CD4-positive, alpha-beta T cell treated with Interleukin-10 for 1 hour (primary cell): ENCODE data around the gene FGF3.

Source experiments
- DNase-seq: peaks from one replicate; pipeline ENCODE4 v3.0.0-alpha.2; 2020

FGF3 gene

GRCh38 chr11:69822676-69823494 is 3.7 kb upstream of the FGF3 start:
- no peak for DNase-seq

DNA sequence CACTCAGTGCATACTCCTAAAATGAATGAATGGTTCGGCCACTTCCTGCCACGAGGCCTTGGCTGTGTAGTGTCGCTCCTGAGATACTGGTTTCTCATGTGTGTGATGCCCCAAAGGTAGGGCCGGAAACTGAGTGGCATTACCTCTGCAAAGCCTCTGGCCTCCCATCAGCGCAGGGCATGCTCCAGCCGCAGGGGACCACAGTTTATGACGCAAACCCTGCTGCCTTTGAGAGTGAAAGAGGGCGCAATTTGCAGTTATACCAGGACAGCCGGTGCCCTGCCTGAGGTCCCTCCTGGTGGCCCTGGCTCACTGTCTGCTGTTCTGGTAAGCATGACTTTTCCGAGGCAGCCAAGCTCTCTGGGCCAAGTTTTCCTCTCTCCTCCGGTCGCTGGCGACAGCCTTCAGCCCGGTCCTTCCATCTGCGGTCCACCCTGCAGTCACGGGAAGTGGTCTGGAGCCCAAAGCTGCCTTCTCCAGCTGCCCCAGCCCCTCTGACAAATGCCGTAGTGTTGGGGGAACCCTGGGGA is 2.4 kb upstream of the FGF3 start:
- DNase-seq, result no peak

DNA sequence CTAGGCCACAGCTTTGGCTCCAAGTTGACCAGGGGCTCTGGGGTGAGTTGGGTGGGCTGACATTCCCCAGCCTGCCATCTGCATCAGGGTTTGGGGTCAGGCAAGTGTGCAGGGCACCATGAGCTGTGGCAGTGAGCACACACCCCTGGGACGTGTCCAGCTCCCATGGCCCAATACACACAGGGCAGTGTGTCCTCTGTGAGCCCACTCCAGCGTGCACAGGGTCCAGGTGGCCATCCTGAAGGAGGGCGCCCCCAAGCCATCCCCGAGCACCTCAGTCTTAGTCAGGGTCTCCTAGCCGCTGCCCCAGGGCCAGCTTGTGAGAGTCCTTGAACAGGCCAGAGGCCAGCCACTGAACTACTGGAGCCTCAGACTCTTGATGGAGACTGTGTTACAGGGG is 1.2 kb upstream of the FGF3 start:
- DNase-seq, result no peak

DNA sequence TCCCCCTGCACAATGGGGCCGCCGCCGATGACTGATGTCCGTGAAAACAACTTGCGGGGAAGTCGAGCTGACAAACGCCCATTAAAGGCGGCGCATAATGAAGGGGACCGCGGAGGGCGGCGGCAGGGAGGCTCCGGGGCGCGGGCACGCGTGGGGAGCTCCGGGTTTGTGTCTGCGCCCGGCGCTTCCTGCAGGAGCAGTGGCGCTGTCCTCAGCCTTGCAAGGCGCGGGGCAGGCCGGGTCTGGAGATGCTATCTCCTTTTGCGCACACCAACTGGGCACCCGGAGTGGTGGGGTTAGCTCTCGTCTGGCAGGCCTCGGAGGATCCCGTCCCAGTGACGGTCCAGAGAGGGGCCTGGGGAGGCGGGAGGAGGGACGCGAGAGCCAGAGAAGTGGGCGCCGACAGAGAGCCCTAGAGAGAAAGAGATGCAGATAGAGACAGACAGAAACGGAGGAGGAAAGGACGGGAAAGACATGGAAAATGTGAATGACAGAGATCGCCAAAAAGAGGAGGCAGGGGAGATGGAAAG is 390 bp upstream of the FGF3 start:
- DNase-seq, result no peak

DNA sequence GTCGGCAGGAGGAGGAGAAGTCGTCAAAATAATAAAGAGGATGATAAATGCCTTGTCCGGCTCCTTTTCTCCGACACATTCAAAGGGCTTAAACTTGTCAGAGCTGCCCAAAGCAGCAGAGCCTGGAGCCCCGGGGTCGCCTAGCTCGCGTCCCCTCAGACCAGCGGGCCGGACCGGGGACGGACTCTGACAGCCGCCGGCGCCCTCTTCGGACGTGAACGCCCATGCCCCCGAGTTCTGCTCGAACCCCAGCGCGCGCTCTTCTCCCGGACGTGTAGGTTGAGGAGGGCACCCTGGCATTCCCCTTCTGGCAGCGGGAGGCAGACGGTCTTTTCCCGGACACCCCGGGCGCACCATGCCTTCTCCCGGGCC is 999 bp downstream of the FGF3 start:
- no peak for DNase-seq

DNA sequence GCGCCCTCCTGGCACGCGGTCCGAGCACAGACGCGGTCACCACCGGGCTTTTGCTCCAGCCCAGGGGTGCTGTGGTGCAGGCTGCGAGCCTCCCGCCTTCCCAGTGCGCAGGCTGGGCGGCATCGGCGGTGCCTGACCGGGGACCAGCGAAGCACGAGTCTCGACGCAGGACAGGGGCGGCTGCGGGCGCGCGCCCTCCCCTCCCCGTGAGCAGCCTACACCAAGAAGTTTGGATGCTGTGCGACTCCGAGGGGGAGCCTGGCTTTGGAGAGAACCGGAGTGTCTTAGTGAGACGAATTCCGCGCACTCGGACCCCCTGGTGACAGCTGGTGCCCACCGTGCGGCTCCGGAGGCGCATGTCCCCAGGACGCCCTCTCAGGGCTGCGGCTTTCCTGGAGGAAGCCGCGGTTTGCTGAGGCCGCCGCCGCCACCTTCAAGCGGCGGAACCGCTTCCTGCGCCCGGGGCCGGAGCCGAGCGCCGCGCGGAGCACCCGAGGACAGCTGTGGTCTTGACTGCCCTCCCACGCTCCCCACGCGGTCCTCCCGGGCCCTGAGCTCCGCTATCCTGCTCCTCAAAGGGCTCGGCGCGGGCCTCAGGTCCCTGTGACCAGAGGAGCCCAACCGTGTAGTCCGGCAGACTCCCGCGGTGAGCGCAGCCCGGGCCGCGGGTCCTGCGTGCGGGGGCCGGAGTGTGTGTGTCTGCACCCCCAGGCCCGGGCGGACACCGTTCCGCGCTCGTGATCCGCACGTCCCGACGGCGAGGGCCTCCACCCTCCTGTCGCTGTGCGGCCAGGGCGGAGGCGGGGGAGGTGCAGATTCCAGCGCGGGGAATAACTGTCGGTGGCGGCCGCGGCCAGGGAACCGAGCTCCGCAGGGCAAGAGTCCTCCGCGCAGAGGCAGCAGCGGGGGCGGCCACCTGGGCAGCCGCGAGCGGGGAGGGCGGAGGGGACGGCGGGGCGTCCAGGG is 1.7 kb downstream of the FGF3 start:
- DNase-seq, result no peak

DNA sequence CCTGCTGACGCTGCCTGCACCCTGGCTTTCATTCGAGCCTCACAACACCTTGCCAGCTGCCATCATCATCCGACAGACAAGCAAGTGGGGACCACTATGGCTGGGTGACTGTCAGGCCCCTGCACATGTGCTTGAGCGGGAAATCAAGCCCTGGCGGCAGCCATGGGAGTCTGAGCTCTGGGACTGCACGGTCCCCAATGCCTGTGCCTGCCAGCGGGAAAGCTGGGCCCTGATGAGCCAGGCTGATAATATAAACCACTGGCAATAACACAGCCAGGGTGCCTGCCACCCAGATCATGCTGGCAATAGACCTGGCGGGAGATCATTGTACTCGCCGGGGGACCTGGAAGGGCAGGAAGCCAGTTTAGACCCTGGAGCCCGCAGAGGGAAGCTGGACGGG is 2.5 kb downstream of the FGF3 start:
- no peak for DNase-seq

- no peak for DNase-seq
Measured at GRCh38 chr11:69815973-69816372, 3.2 kb downstream of the FGF3 start.

GRCh38 chr11:69814902-69815301 is 4.3 kb downstream of the FGF3 start:
- DNase-seq, result no peak

DNA sequence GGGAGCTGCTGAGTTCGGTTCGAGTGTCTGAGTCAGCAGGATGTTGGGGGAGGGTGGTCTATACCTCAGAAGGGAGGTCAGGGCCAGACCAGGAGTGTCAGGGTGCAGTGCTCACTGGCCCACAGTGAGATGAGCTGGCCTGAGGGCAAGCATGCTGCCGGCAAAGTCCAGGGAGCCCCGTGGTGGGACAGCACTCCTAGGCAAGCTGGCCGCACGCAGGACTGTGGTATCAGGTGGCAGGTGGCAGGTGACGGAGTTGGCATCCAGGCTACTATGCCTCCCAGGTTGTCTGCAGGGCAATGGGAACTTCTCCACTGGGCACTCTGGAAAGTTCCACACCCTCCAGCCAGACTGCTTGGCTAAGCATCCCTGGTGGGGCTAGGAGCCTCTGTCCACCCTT is 4.8 kb downstream of the FGF3 start:
- DNase-seq, result no peak

DNA sequence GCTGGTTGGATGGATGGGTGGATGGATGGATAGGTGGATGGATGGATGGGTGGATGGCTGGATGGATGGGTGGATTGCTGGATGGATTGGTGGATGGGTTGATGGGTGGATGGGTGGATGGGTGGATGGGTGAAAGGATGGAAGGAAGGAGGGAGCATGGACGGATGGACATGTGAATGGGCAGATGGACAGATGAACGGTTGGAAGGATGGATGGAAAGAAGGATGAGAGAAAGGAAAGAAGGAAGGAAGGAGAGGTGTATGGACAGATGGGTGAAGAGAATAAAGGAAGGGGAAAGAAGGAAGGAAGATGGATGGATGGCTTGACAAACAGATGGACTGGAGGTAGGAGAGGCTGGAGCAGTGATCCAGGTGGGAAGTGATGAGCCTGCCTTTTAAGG is 5.4 kb downstream of the FGF3 start:
- no peak for DNase-seq

DNA sequence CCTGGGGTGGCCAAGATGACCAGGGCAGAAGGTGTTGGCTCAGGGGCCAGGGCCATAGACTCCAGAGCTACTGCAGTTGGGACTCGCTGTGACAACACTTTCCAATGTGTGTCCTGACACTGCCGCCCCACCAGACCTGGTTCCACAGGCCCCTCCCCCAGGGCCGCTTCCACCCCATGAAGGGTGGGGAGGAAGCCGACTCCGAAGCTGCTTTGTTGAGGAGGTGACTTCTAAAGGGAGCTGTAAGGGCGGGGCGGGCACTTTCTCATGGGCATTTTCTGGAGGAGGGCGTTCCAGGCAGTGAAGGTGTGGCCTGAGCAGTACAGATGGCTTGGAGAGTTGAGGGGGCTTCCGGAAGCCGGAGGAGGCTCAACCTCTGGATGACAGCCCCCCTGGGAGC is 6.3 kb downstream of the FGF3 start:
- DNase-seq, result no peak

DNA sequence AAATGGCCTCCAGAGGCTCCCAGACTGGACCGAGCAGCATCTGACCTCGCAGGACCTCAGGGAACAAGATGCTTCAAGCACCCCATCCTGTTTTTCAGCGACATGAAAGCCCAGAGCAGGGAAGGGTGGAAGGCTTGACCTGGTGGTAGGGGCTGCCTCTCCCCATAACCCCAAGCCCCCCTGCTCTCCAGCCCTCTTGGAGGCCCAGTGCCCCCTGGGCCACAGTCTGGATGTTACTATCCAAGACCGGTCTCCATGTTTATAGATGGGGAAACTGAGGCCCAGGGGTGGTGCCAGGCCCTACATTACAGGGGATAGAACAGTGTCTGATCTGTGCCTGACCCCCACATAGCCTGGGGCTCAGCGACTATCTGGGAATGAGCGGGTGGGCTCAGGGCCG is 7.0 kb downstream of the FGF3 start:
- DNase-seq, result no peak

GRCh38 chr11:69811431-69811830 is 7.8 kb downstream of the FGF3 start:
- DNase-seq, result no peak

GRCh38 chr11:69810289-69811118 is 8.7 kb downstream of the FGF3 start:
- DNase-seq, result no peak

- DNase-seq, result no peak
Measured at GRCh38 chr11:69808667-69809086, 10.5 kb downstream of the FGF3 start.

DNA sequence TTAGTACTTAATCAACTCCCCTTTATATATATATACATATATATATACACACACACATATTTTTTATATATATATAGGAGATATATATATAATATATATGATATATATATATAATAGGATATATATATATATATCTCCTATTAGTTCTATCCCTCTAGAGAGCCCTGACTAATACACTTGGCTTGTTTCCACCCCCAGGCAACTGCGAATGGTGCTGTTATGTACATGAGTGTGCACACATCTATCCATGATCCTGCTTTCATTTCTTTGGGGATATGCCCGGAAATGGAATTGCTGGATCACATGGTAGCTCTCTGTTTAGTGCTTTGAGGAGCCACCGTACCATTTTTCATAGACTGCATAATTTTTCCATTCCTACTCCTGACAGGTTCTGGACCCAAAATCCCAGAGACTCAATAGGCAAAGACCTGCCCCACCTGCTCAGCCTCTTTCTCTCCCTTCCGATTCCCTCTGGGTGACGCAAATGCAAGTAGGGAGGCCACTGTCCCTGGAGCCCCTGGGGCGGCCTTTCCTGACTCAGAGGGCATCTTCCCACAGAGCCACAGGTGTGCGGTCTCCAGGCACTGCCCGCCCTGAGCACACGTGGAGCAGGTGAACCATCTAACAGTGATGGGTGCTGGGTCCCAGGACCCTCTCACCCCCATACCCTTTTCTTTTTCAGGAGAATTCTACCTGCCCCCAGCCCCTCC is 12.0 kb downstream of the FGF3 start:
- no peak for DNase-seq

- DNase-seq, result no peak
Measured at GRCh38 chr11:69804769-69805508, 14.3 kb downstream of the FGF3 start.

GRCh38 chr11:69803604-69804218 is 15.5 kb downstream of the FGF3 start:
- no peak for DNase-seq

DNA sequence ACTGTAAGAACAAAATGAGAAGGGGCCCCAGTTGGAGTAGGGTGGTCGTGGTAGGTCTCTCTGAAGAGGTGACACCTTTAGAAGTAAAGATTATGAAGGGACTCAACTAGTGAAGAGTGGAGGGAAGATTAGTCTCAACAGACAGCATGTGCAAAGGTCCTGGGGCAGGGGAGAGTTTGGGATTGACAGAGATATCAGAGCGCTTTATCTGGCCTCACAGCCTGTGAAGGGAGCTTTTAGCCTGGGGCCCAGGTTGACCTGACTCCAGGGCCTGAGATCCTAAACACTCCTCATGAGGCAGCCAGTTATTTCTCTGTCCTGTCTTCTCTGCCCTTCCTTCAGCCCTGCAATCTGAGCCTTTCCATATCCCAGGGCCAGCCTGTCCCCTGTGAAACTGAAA is 16.2 kb downstream of the FGF3 start:
- no peak for DNase-seq

DNA sequence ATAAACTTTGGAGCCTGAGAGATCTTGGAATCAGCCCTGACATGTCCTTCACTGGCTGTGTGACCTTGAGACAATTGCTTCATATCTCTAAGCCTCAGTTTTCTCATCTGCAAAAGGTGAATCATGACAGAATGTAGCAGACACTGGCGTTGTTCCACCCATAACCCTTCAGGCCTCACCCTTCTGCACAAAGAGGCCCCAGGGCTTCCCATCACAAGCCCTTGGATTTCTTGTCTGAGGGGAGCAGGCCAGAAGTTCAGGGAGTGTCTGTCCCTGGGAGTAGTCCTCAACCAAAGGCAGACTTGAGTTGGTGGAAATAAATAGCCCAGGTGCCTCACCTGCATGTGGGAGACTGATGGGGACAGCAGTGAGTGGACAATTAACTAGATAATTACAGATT is 16.6 kb downstream of the FGF3 start:
- no peak for DNase-seq
